HepG2 (cell line): ENCODE results near the gene GPBP1. TPM values are rescaled to one million over a fixed set of nuclear protein-coding genes. Genes with fewer than 3 reads are reported as not detected.

Experiments used
- EED ChIP-seq: sonication (generic); formaldehyde crosslinking; IDR thresholded peaks from 2 replicates; pipeline ENCODE4 v1.5.0; 2020; ENCODE audit warnings: mild to moderate bottlenecking, missing genetic modification reagents
- HMG20A ChIP-seq: IDR thresholded peaks from 2 replicates; pipeline ENCODE4 v1.6.1; 2016; ENCODE audit warnings: borderline replicate concordance
- PAXIP1 ChIP-seq: sonication (generic); formaldehyde crosslinking; conservative IDR thresholded peaks from 2 replicates; pipeline ENCODE4 v1.4.0; 2020; ENCODE audit warnings: mild to moderate bottlenecking, missing genetic modification reagents, moderate library complexity
- POLR2G ChIP-seq: fragments of 200-400 bp; formaldehyde crosslinking; IDR thresholded peaks from 2 replicates; pipeline ENCODE4 v1.6.1; 2018; ENCODE audit warnings: mild to moderate bottlenecking, low read depth, low read length, moderate library complexity
- RFX1 ChIP-seq: fragments of 450-650 bp; IDR thresholded peaks from 2 replicates; pipeline ENCODE4 v1.6.1; 2017
- RFXAP ChIP-seq: sonication (generic); formaldehyde crosslinking; IDR thresholded peaks from 2 replicates; pipeline ENCODE4 v1.4.0; 2020; ENCODE audit warnings: missing genetic modification reagents, borderline replicate concordance
- TCF12 ChIP-seq, 2 experiments: fragments of 450-650 bp in 1 of 2; sonication (generic) in 1 of 2; formaldehyde crosslinking in 1 of 2; IDR thresholded peaks; 2 replicates each; pipeline versions ENCODE4 v1.6.1 to v1.8.0; 2017 to 2022; ENCODE audit warnings: antibody characterized with exemption in 1 of 2, mild to moderate bottlenecking in 1 of 2, missing genetic modification reagents in 1 of 2, moderate library complexity in 1 of 2
- ZNF180 ChIP-seq: sonication (generic); formaldehyde crosslinking; IDR thresholded peaks from 2 replicates; pipeline ENCODE4 v1.4.0; 2020; ENCODE audit warnings: low read depth, missing genetic modification reagents, borderline replicate concordance
- ZNF446 ChIP-seq: sonication (generic); formaldehyde crosslinking; IDR thresholded peaks from 2 replicates; pipeline ENCODE4 v1.5.0; 2020; ENCODE audit warnings: mild to moderate bottlenecking, missing genetic modification reagents
- ZNF547 ChIP-seq: sonication (generic); formaldehyde crosslinking; IDR thresholded peaks from 2 replicates; pipeline ENCODE4 v1.5.1; 2020; ENCODE audit warnings: mild to moderate bottlenecking, missing genetic modification reagents
- ZNF619 ChIP-seq: sonication (generic); formaldehyde crosslinking; IDR thresholded peaks from 2 replicates; pipeline ENCODE4 v1.4.0; 2020; ENCODE audit warnings: mild to moderate bottlenecking, missing genetic modification reagents
- ZNF674 ChIP-seq: sonication (generic); formaldehyde crosslinking; IDR thresholded peaks from 2 replicates; pipeline ENCODE4 v1.5.0; 2020; ENCODE audit warnings: low read depth, mild to moderate bottlenecking, missing genetic modification reagents
- ZNF788 ChIP-seq: sonication (generic); formaldehyde crosslinking; IDR thresholded peaks from 2 replicates; pipeline ENCODE4 v1.5.0; 2020; ENCODE audit warnings: mild to moderate bottlenecking, missing genetic modification reagents, borderline replicate concordance
- ZSCAN5A ChIP-seq: sonication (generic); formaldehyde crosslinking; IDR thresholded peaks from 2 replicates; pipeline ENCODE4 v1.8.0; 2022; ENCODE audit warnings: mild to moderate bottlenecking, missing genetic modification reagents, borderline replicate concordance
- polyA plus RNA-seq, 8 experiments: library from polyadenylated mRNA; depleted of rRNA in 3 of 8; stranded (reverse) in 7 of 8; unstranded in 1 of 8; fragments of >200 nt; fragmentation: Illumina TruSeq in 4 of 8; extraction: Trizol in 4 of 8; gene quantifications; 2 replicates each; pipeline versions ENCODE4 v1.2.1 to v1.2.3, GENCODE V29; 2011 to 2016; ENCODE audit warnings: low read depth in 4 of 8, missing spikeins in 1 of 8, mixed read lengths in 1 of 8; ENCODE audit not compliant: insufficient read depth in 1 of 8
- total RNA-seq, 5 experiments: library from RNA; depleted of rRNA; stranded (reverse); fragments of >200 nt; fragmentation: Illumina TruSeq; extraction: Trizol; gene quantifications; 2 replicates each; pipeline ENCODE4 v1.2.3, GENCODE V29; 2016; ENCODE audit warnings: low read depth in 1 of 5
- TF ChIP-seq, protein P1 (sequence below): IDR thresholded peaks from 2 replicates; pipeline ENCODE4 v1.6.1; 2016; ENCODE audit warnings: control low read depth
- TF ChIP-seq, protein P2 (sequence below): sonication (generic); formaldehyde crosslinking; IDR thresholded peaks from 2 replicates; pipeline ENCODE4 v1.4.0; 2020; ENCODE audit warnings: low read depth, mild to moderate bottlenecking, missing genetic modification reagents
- TF ChIP-seq, protein P3 (sequence below): sonication (generic); formaldehyde crosslinking; IDR thresholded peaks from 2 replicates; pipeline ENCODE4 v1.4.0; 2020; ENCODE audit warnings: mild to moderate bottlenecking, missing genetic modification reagents
- TF ChIP-seq, protein P4 (sequence below): sonication (generic); formaldehyde crosslinking; IDR thresholded peaks from 2 replicates; pipeline ENCODE4 v1.5.0; 2020; ENCODE audit warnings: missing genetic modification reagents

Gene GPBP1
- total and polyA plus RNA-seq, 2 of the 13 experiments (the other 11 are each of a cell fraction or from before 2014, with no cell fraction given): 27.1 to 72.2 TPM

DNA sequence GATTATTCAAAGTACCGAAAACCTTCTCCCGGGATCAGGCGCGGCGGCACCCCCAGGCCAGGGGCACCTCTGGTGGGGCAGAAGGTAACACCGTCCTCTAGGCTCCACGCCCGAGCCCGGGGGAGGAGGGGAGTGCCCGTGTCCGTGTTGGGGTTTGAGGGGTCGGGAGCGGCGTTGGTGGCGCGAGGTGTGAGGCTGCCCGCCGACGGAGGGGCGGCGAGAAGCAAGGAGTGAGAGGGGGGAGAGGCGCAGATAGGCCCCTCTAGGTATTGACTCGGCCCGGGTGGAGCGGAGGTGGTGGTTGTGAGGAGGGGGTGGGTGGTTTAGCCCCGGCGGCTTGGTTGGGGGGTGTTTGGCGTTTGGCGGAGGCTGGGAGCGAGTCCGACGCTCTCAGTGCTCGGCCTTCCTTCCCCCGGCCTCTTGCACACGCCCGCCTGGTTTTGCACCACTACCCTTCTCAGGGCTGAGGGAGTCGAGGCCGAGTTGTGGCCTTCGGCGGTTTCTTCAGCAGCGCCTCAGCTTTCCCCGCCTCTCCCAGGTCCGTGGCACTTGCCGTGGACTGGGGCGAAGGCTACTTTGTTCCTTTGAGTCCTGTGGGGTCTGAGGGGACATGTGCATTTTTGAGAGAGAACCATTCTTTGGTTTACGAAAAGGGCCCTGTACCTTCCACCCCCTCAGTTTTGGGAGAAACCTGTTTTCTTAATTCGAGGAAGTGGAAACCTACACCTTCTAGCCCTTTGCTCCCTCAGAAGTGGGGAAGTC is 450 bp downstream of the GPBP1 start (continued):
- TF ChIP-seq PAXIP1 (CRISPR knock-in tag) (no peak; the same call in 1 of the 2 replicates), EED (no peak), ZNF674 (CRISPR knock-in tag) (no peak), TCF12 (IDR thresholded peaks at IDR 0.05) (no peak), TCF12 (CRISPR knock-in tag; IDR thresholded peaks at IDR 0.05) (0 out of 2 replicates have a peak, but pooled peaks have one; percentile 46), RFX1 (no peak), POLR2G (no peak), RFXAP (no peak), HMG20A (CRISPR knock-in tag) (no peak), ZSCAN5A (CRISPR knock-in tag) (no peak), ZNF619 (CRISPR knock-in tag) (0 out of 2 replicates have a peak, but pooled peaks have one; percentile 60), ZNF547 (CRISPR knock-in tag) (0 out of 2 replicates have a peak, but pooled peaks have one; percentile 33), ZNF788 (CRISPR knock-in tag) (no peak; the same call in 1 of the 2 replicates), ZNF446 (CRISPR knock-in tag) (no peak), ZNF180 (no peak)
- TF ChIP-seq, protein P1, sequence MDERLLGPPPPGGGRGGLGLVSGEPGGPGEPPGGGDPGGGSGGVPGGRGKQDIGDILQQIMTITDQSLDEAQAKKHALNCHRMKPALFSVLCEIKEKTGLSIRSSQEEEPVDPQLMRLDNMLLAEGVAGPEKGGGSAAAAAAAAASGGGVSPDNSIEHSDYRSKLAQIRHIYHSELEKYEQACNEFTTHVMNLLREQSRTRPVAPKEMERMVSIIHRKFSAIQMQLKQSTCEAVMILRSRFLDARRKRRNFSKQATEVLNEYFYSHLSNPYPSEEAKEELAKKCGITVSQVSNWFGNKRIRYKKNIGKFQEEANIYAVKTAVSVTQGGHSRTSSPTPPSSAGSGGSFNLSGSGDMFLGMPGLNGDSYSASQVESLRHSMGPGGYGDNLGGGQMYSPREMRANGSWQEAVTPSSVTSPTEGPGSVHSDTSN (CRISPR knock-in tag): no peak
- TF ChIP-seq, protein P2, sequence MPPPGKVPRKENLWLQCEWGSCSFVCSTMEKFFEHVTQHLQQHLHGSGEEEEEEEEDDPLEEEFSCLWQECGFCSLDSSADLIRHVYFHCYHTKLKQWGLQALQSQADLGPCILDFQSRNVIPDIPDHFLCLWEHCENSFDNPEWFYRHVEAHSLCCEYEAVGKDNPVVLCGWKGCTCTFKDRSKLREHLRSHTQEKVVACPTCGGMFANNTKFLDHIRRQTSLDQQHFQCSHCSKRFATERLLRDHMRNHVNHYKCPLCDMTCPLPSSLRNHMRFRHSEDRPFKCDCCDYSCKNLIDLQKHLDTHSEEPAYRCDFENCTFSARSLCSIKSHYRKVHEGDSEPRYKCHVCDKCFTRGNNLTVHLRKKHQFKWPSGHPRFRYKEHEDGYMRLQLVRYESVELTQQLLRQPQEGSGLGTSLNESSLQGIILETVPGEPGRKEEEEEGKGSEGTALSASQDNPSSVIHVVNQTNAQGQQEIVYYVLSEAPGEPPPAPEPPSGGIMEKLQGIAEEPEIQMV (CRISPR knock-in tag): no peak; the same call in 1 of the 2 replicates
- TF ChIP-seq, protein P3, sequence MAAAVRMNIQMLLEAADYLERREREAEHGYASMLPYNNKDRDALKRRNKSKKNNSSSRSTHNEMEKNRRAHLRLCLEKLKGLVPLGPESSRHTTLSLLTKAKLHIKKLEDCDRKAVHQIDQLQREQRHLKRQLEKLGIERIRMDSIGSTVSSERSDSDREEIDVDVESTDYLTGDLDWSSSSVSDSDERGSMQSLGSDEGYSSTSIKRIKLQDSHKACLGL (CRISPR knock-in tag): 0 out of 2 replicates have a peak, but pooled peaks have one; percentile 41
- TF ChIP-seq, protein P4, sequence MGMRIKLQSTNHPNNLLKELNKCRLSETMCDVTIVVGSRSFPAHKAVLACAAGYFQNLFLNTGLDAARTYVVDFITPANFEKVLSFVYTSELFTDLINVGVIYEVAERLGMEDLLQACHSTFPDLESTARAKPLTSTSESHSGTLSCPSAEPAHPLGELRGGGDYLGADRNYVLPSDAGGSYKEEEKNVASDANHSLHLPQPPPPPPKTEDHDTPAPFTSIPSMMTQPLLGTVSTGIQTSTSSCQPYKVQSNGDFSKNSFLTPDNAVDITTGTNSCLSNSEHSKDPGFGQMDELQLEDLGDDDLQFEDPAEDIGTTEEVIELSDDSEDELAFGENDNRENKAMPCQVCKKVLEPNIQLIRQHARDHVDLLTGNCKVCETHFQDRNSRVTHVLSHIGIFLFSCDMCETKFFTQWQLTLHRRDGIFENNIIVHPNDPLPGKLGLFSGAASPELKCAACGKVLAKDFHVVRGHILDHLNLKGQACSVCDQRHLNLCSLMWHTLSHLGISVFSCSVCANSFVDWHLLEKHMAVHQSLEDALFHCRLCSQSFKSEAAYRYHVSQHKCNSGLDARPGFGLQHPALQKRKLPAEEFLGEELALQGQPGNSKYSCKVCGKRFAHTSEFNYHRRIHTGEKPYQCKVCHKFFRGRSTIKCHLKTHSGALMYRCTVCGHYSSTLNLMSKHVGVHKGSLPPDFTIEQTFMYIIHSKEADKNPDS: no peak
